Gastroesophageal sphincter (tissue), 4 donors: Measurements from ENCODE around the gene TPD52L2. TPM values are rescaled to one million over a fixed set of nuclear protein-coding genes. Genes with fewer than 3 reads are reported as not detected.
"Not testable (repeated sequence)": the region's sequence is repeated elsewhere in the genome, so short reads cannot be mapped to it uniquely, and the experiment has no call there.

Source experiments
- ATAC-seq: fragments of 150-250 bp; one replicate; pipeline ENCODE4 v1.9.1; 2016; ENCODE audit warnings: mild to moderate bottlenecking, moderate library complexity
- H3K27ac ChIP-seq, 4 donors: fragments of 200-600 bp; sonication (generic) in 3 of 4; 1 replicate in 3 of 4; 2 replicates in 1 of 4; pipeline ENCODE4 v1.5.1; 2016 to 2019
- H3K27me3 ChIP-seq: fragments of 200-600 bp; sonication (generic); one replicate; pipeline ENCODE4 v1.5.1; 2019
- H3K36me3 ChIP-seq, 2 donors: fragments of 200-600 bp; sonication (generic); one replicate each; pipeline ENCODE4 v1.5.1; 2019; ENCODE audit warnings: control low read depth in 1 of 2
- H3K4me1 ChIP-seq, 3 donors: fragments of 200-600 bp; sonication (generic); 1 replicate in 2 of 3; 2 replicates in 1 of 3; pipeline ENCODE4 v1.5.1; 2016 to 2019; ENCODE audit warnings: control low read depth in 2 of 3
- H3K4me3 ChIP-seq, 2 donors: fragments of 200-600 bp; sonication (generic); one replicate each; pipeline ENCODE4 v1.5.1; 2019; ENCODE audit warnings: mild to moderate bottlenecking in 1 of 2, moderate library complexity in 1 of 2
- H3K9me3 ChIP-seq, 3 donors: fragments of 200-600 bp; sonication (generic); one replicate each; pipeline ENCODE4 v1.5.1; 2017 to 2019; ENCODE audit warnings: control low read depth in 2 of 3
- CTCF ChIP-seq, 4 experiments: fragments of 200-600 bp in 2 of 4; fragments of 450-650 bp in 2 of 4; sonication (generic) in 1 of 4; IDR thresholded peaks; one replicate each; pipeline ENCODE4 v1.5.1; 2017 to 2019; ENCODE audit warnings: antibody characterized with exemption in 4 of 4, mild to moderate bottlenecking in 2 of 4, moderate library complexity in 2 of 4
- EP300 ChIP-seq: sonication (generic); formaldehyde crosslinking; IDR thresholded peaks from one replicate; pipeline ENCODE4 v1.6.1; 2017; ENCODE audit warnings: antibody characterized with exemption, mild to moderate bottlenecking
- POLR2A ChIP-seq, 2 donors: fragments of 450-650 bp; IDR thresholded peaks; one replicate each; pipeline ENCODE4 v1.6.1; 2017; ENCODE audit warnings: antibody characterized with exemption in 2 of 2, mild to moderate bottlenecking in 2 of 2, moderate library complexity in 1 of 2
- POLR2AphosphoS5 ChIP-seq: sonication (generic); formaldehyde crosslinking; IDR thresholded peaks from one replicate; pipeline ENCODE4 v1.6.1; 2017; ENCODE audit warnings: antibody characterized with exemption
- WGBS, 2 donors: methylation state at CpG; one replicate each; pipeline ENCODE4 v1.1.5; 2018; ENCODE audit warnings: low coverage in 1 of 2; 5-methylcytosine and 5-hydroxymethylcytosine counted together
- total RNA-seq, 4 donors: library from RNA; depleted of rRNA; stranded (reverse); fragments of >200 nt; gene quantifications; one replicate each; pipeline ENCODE4 v1.1.0, GENCODE V29; 2016

Gene TPD52L2
- total RNA-seq, 4 donors from 2014 or later: 136 to 157 (median 145) TPM

DNA sequence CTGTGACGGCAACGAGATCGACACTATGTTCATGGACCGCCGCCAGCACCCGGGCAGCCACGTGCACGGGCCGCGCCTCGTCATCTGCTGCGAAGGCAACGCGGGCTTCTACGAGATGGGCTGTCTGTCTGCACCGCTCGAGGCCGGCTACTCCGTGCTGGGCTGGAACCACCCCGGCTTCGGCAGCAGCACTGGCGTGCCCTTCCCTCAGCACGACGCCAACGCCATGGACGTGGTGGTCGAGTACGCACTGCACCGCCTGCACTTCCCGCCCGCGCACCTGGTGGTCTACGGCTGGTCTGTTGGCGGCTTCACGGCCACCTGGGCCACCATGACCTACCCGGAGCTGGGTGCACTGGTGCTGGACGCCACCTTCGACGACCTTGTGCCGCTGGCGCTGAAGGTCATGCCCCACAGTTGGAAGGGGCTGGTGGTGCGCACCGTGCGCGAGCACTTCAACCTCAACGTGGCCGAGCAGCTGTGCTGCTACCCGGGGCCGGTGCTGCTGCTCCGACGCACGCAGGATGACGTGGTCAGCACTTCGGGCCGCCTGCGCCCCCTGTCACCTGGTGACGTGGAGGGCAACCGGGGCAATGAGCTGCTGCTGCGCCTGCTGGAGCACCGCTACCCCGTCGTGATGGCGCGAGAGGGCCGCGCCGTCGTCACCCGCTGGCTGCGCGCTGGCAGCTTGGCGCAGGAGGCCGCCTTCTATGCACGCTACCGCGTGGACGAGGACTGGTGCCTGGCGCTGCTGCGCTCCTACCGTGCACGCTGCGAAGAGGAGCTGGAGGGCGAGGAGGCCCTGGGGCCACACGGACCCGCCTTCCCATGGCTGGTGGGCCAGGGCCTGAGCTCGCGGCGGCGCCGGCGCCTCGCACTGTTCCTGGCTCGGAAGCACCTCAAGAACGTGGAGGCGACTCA is 2.8 kb upstream of the TPD52L2 start:
- Histone ChIP-seq H3K9me3 (no peaks in the 10 kb centered on the region), H3K36me3 (peaks cover 0 to 21% of the 10 kb centered on the region in 2 donors), H3K27me3 (peaks cover 10% of the 10 kb centered on the region), H3K4me1 (peaks cover 0 to 68% (median 28%) of the 10 kb centered on the region in 3 donors), H3K27ac (peak overlapping the region in 1 of 4 donors; percentile 94), H3K4me3 (no peak overlapping the region)
- ATAC-seq: no peak
- TF ChIP-seq CTCF (IDR thresholded peaks at IDR 0.05) (no peak), EP300 (no peak), POLR2A (IDR thresholded peaks at IDR 0.05) (no peak), POLR2AphosphoS5 (no peak)
- 93 to 98% methylated on average over 11 to 13 of the region's 95 CpGs for WGBS, 2 donors

DNA sequence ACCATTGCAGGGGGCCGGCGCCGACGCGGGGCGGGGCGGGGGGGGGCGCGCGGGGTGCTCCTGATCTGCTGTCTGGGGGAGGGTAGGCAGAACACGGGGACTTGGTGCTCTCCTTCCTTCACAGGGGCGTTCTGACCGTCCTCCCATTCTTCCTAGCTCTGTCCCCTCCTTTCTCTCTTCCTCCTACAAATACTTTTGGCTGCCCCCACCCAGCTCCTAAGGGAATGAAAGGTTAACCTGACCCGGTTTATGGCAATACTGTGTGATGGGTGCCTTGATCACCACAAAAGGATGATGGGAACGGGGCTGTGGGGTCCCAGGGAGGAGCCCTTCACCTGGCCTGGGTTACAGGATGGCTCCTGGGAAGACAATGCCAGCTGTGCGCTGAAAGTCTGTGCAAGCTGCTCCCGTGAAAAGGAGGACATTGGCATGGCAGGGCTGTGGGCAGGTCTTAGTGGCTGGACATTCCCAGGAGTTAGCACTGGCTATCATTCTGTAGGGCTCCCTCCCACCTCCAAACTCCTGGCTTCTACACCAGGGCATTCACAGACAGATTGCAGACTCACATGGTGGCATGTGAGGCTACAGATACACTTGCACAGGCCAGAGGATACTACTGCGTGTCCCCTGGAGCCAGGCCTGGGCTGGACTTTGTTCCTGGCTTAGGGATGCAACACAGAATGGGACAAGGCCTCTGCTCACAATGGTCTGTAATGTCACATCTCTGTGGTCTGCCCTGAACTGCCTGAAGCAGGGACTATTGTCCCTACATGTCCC is 1.9 kb upstream of the TPD52L2 start:
- no peak for ATAC-seq
- peak overlapping the region; percentile 65 to 99 (median 96) for H3K27ac ChIP-seq
- H3K4me3 ChIP-seq: peak overlapping the region in 1 of 2 donors; percentile 95
- TF ChIP-seq POLR2A (IDR thresholded peaks at IDR 0.05) (no peak), CTCF (IDR thresholded peaks at IDR 0.05) (no peak), POLR2AphosphoS5 (no peak), EP300 (no peak)
- no peaks in the 10 kb centered on the region for H3K9me3 ChIP-seq
- 84% methylated on average over 11 of the region's 18 CpGs; no CpG with 5 or more reads in 1 of the 2 donors for WGBS, 2 donors
- H3K4me1 ChIP-seq: peaks cover 0 to 68% (median 24%) of the 10 kb centered on the region in 3 donors
- peaks cover 0 to 25% of the 10 kb centered on the region in 2 donors for H3K36me3 ChIP-seq
- H3K27me3 ChIP-seq: peaks cover 1% of the 10 kb centered on the region

DNA sequence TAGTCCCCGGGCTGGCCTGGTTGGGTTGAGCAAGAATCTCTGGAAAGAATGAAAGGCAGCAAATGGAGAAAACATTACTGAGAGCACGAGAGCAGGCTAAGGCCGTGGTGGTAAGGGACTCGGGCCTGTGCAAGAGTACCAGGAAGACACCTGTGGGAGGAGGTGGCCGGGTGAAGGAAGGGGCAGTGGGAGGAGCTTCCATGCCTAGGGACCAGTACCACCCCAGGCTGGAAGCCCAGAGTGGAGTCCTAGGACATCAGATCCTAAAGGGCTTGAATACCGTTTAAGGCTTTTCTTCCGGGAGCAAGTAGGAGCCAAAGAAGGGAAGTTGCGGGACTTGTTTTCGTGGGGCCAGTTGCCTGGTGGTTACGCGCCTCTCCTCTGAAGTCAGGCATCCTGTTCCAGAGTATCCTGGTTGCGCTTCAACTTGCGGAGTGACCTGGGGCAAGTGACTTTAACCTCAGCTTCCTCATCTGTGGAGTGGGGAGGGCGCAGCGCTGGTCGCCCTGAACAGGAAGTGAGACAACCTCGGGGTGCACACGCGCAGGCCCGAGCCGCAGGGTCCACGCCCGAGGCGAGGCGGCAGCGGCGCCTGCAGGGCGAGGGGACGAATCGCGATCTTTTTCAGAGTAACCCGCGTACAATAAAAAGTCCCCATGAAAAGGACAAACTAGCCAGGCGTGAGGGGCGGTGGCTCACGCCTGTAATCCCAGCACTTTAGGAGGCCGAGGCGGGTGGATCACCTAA is 1.1 kb upstream of the TPD52L2 start:
- Histone ChIP-seq H3K27me3 (no peaks in the 10 kb centered on the region), H3K4me1 (peaks cover 0 to 62% (median 21%) of the 10 kb centered on the region in 3 donors), H3K27ac (peak overlapping the region; percentile 65 to 99 (median 96)), H3K9me3 (no peaks in the 10 kb centered on the region), H3K4me3 (peak overlapping the region; percentile 52 to 95), H3K36me3 (peaks cover 0 to 33% of the 10 kb centered on the region in 2 donors)
- WGBS, 2 donors: 11 to 25% methylated on average over 5 to 8 of the region's 38 CpGs
- no peak for TF ChIP-seq EP300
- TF ChIP-seq CTCF (IDR thresholded peaks at IDR 0.05): peak in 3 of 4 experiments; percentile 77 to 88 (median 80)
- peak in 1 of 2 donors; percentile 20 for TF ChIP-seq POLR2A (IDR thresholded peaks at IDR 0.05)
- no peak for TF ChIP-seq POLR2AphosphoS5
- ATAC-seq: peak; percentile 72

DNA sequence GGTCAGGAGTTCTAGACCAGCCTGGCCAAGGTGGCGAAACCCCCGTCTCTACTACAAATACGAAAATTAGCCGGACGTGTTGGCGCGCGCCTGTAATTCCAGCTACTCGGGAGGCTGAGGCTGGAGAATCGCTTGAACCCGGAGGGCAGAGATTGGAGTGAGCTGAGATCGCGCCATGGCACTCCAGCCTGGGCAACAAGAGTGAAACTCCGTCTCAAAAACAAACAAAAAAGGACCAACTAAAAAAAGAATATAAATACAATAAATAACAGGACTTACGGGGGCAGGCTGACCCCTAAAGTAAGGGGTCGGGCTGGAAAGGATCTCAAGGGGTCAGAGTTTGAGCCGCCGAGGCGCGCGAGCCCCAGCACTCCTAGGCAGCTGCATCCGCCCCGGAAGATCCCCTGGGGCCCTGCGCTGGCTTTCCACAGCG is 509 bp upstream of the TPD52L2 start:
- Histone ChIP-seq H3K36me3 (peaks cover 0 to 39% of the 10 kb centered on the region in 2 donors), H3K4me3 (peak overlapping the region; percentile 52 to 95), H3K27ac (peak overlapping the region; percentile 65 to 99 (median 96)), H3K4me1 (peaks cover 0 to 56% (median 19%) of the 10 kb centered on the region in 3 donors), H3K27me3 (no peaks in the 10 kb centered on the region), H3K9me3 (no peaks in the 10 kb centered on the region)
- ATAC-seq: no peak
- TF ChIP-seq POLR2AphosphoS5 (no peak), CTCF (IDR thresholded peaks at IDR 0.05) (no peak), POLR2A (IDR thresholded peaks at IDR 0.05) (no peak), EP300 (no peak)
- 0 to 2% methylated on average over 1 to 10 of the region's 25 CpGs for WGBS, 2 donors

DNA sequence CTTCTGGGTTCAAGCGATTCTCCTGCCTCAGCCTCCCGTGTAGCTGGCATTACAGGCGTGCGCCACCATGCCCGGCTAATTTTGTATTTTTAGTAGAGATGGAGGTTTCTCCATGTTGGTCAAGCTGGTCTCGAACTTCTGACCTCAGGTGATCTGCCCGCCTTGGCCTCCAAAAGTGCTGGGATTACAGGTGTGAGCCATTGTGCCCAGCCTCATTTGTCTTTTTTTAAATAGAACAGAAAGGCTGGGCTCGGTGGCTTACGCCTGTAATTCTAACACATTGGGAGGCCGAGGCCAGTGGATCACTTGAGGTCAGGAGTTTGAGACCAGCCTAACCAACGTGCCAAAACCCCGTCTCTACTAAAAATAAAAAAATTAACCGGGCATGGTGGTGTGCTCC is 2.0 kb downstream of the TPD52L2 start:
- Histone ChIP-seq H3K4me1 (peaks cover 0 to 55% (median 19%) of the 10 kb centered on the region in 3 donors), H3K36me3 (peaks cover 0 to 52% of the 10 kb centered on the region in 2 donors)
- WGBS, 2 donors: 88 to 89% methylated on average over 5 of the region's 13 CpGs
- not testable (repeated sequence) for H3K27me3 ChIP-seq, ATAC-seq, H3K27ac ChIP-seq, H3K9me3 ChIP-seq, H3K4me3 ChIP-seq
